Measurements from ENCODE around the gene COL4A6. TPM values are rescaled to one million over a fixed set of nuclear protein-coding genes. Genes with fewer than 3 reads are reported as not detected.

COL4A6 gene
- total RNA-seq, 2 donors from 2014 or later: not detected

- ATAC-seq (replicated peaks in 1 of 2) (no peak), DNase-seq (no peak)
- Mint-ChIP-seq H3K4me3 (no peak overlapping the region), H3K4me1 (ENCODE audit: low read depth) (no peaks in the 10 kb centered on the region), H3K27ac (no peak overlapping the region), H3K36me3 (ENCODE audit: insufficient read depth in 2 of 2) (no peaks in the 10 kb centered on the region), H3K9me3 (no peaks in the 10 kb centered on the region), H3K27me3 (ENCODE audit: low read depth) (peaks cover 50% of the 10 kb centered on the region)
Measured at GRCh38 chrX:108235986-108236385, 202.2 kb downstream of the COL4A6 start.

GRCh38 chrX:108230574-108230973 lies 207.6 kb downstream of the COL4A6 start:
- Mint-ChIP-seq H3K27me3 (ENCODE audit: low read depth) (peaks cover 67% of the 10 kb centered on the region), H3K27ac (no peak overlapping the region), H3K4me3 (no peak overlapping the region), H3K4me1 (ENCODE audit: low read depth) (no peaks in the 10 kb centered on the region), H3K36me3 (ENCODE audit: insufficient read depth in 2 of 2) (no peaks in the 10 kb centered on the region), H3K9me3 (no peaks in the 10 kb centered on the region)
- ATAC-seq (replicated peaks in 1 of 2) (no peak), DNase-seq (no peak)

GRCh38 chrX:108224727-108225621 lies 213.2 kb downstream of the COL4A6 start:
- DNase-seq (peak in 1 of 2 donors; percentile 1), ATAC-seq (replicated peaks in 1 of 2) (no peak)
- H3K4me3 Mint-ChIP-seq: no peak overlapping the region
- no peaks in the 10 kb centered on the region for H3K4me1 Mint-ChIP-seq (ENCODE audit: low read depth)
- no peaks in the 10 kb centered on the region for H3K36me3 Mint-ChIP-seq (ENCODE audit: insufficient read depth in 2 of 2)
- peaks cover 60% of the 10 kb centered on the region for H3K27me3 Mint-ChIP-seq (ENCODE audit: low read depth)
- no peaks in the 10 kb centered on the region for H3K9me3 Mint-ChIP-seq
- H3K27ac Mint-ChIP-seq: no peak overlapping the region

- no peaks in the 10 kb centered on the region for H3K36me3 Mint-ChIP-seq (ENCODE audit: insufficient read depth in 2 of 2)
- no peak overlapping the region for H3K4me3 Mint-ChIP-seq
- H3K9me3 Mint-ChIP-seq: no peaks in the 10 kb centered on the region
- peaks cover 58% of the 10 kb centered on the region for H3K27me3 Mint-ChIP-seq (ENCODE audit: low read depth)
- DNase-seq (no peak), ATAC-seq (replicated peaks in 1 of 2) (no peak)
- H3K4me1 Mint-ChIP-seq (ENCODE audit: low read depth): no peaks in the 10 kb centered on the region
- H3K27ac Mint-ChIP-seq: no peak overlapping the region
Measured at GRCh38 chrX:108224218-108224617, 214.0 kb downstream of the COL4A6 start.

GRCh38 chrX:108223585-108223984 lies 214.6 kb downstream of the COL4A6 start:
- H3K27me3 Mint-ChIP-seq (ENCODE audit: low read depth): peaks cover 59% of the 10 kb centered on the region
- no peaks in the 10 kb centered on the region for H3K36me3 Mint-ChIP-seq (ENCODE audit: insufficient read depth in 2 of 2)
- ATAC-seq (replicated peaks in 1 of 2) (no peak), DNase-seq (no peak)
- no peak overlapping the region for H3K4me3 Mint-ChIP-seq
- no peaks in the 10 kb centered on the region for H3K9me3 Mint-ChIP-seq
- H3K4me1 Mint-ChIP-seq (ENCODE audit: low read depth): no peaks in the 10 kb centered on the region
- H3K27ac Mint-ChIP-seq: no peak overlapping the region

- ATAC-seq (replicated peaks in 1 of 2) (no peak), DNase-seq (no peak)
- Mint-ChIP-seq H3K36me3 (ENCODE audit: insufficient read depth in 2 of 2) (no peaks in the 10 kb centered on the region), H3K9me3 (no peaks in the 10 kb centered on the region), H3K27me3 (ENCODE audit: low read depth) (peaks cover 47% of the 10 kb centered on the region), H3K4me3 (no peak overlapping the region), H3K4me1 (ENCODE audit: low read depth) (no peaks in the 10 kb centered on the region), H3K27ac (no peak overlapping the region)
Measured at GRCh38 chrX:108221301-108221864, 216.8 kb downstream of the COL4A6 start.

- Mint-ChIP-seq H3K27ac (no peak overlapping the region), H3K4me1 (ENCODE audit: low read depth) (no peaks in the 10 kb centered on the region), H3K36me3 (ENCODE audit: insufficient read depth in 2 of 2) (no peaks in the 10 kb centered on the region), H3K27me3 (ENCODE audit: low read depth) (peaks cover 52% of the 10 kb centered on the region), H3K4me3 (no peak overlapping the region), H3K9me3 (no peaks in the 10 kb centered on the region)
- DNase-seq (no peak), ATAC-seq (replicated peaks in 1 of 2) (no peak)
Measured at GRCh38 chrX:108219949-108220601, 218.1 kb downstream of the COL4A6 start.

- ATAC-seq (replicated peaks in 1 of 2) (no peak), DNase-seq (no peak)
- no peaks in the 10 kb centered on the region for H3K4me1 Mint-ChIP-seq (ENCODE audit: low read depth)
- H3K27ac Mint-ChIP-seq: no peak overlapping the region
- no peak overlapping the region for H3K4me3 Mint-ChIP-seq
- peaks cover 51% of the 10 kb centered on the region for H3K27me3 Mint-ChIP-seq (ENCODE audit: low read depth)
- H3K36me3 Mint-ChIP-seq (ENCODE audit: insufficient read depth in 2 of 2): no peaks in the 10 kb centered on the region
- H3K9me3 Mint-ChIP-seq: no peaks in the 10 kb centered on the region
Measured at GRCh38 chrX:108217876-108218275, 220.3 kb downstream of the COL4A6 start.

GRCh38 chrX:108216919-108217571 lies 221.2 kb downstream of the COL4A6 start:
- no peak overlapping the region for H3K4me3 Mint-ChIP-seq
- H3K36me3 Mint-ChIP-seq (ENCODE audit: insufficient read depth in 2 of 2): no peaks in the 10 kb centered on the region
- no peaks in the 10 kb centered on the region for H3K9me3 Mint-ChIP-seq
- no peaks in the 10 kb centered on the region for H3K4me1 Mint-ChIP-seq (ENCODE audit: low read depth)
- ATAC-seq (replicated peaks in 1 of 2) (no peak), DNase-seq (no peak)
- H3K27me3 Mint-ChIP-seq (ENCODE audit: low read depth): peaks cover 58% of the 10 kb centered on the region
- no peak overlapping the region for H3K27ac Mint-ChIP-seq

- no peaks in the 10 kb centered on the region for H3K36me3 Mint-ChIP-seq (ENCODE audit: insufficient read depth in 2 of 2)
- H3K9me3 Mint-ChIP-seq: no peaks in the 10 kb centered on the region
- H3K27ac Mint-ChIP-seq: no peak overlapping the region
- DNase-seq (no peak), ATAC-seq (replicated peaks in 1 of 2) (no peak)
- H3K4me3 Mint-ChIP-seq: no peak overlapping the region
- no peaks in the 10 kb centered on the region for H3K4me1 Mint-ChIP-seq (ENCODE audit: low read depth)
- peaks cover 53% of the 10 kb centered on the region for H3K27me3 Mint-ChIP-seq (ENCODE audit: low read depth)
Measured at GRCh38 chrX:108216405-108216804, 221.8 kb downstream of the COL4A6 start.

- H3K9me3 Mint-ChIP-seq: no peaks in the 10 kb centered on the region
- H3K4me3 Mint-ChIP-seq: no peak overlapping the region
- H3K4me1 Mint-ChIP-seq (ENCODE audit: low read depth): no peaks in the 10 kb centered on the region
- ATAC-seq (replicated peaks in 1 of 2) (no peak), DNase-seq (no peak)
- H3K36me3 Mint-ChIP-seq (ENCODE audit: insufficient read depth in 2 of 2): no peaks in the 10 kb centered on the region
- peaks cover 61% of the 10 kb centered on the region for H3K27me3 Mint-ChIP-seq (ENCODE audit: low read depth)
- H3K27ac Mint-ChIP-seq: no peak overlapping the region
Measured at GRCh38 chrX:108211301-108211700, 226.9 kb downstream of the COL4A6 start.

GRCh38 chrX:108209006-108209554 lies 229.1 kb downstream of the COL4A6 start:
- H3K4me1 Mint-ChIP-seq (ENCODE audit: low read depth): no peaks in the 10 kb centered on the region
- ATAC-seq (replicated peaks in 1 of 2): no peak
- H3K27ac Mint-ChIP-seq: no peak overlapping the region
- H3K36me3 Mint-ChIP-seq (ENCODE audit: insufficient read depth in 2 of 2): no peaks in the 10 kb centered on the region
- H3K9me3 Mint-ChIP-seq: no peaks in the 10 kb centered on the region
- no peak for DNase-seq
- peaks cover 72% of the 10 kb centered on the region for H3K27me3 Mint-ChIP-seq (ENCODE audit: low read depth)
- no peak overlapping the region for H3K4me3 Mint-ChIP-seq

GRCh38 chrX:108203540-108203939 lies 234.7 kb downstream of the COL4A6 start:
- no peaks in the 10 kb centered on the region for H3K4me1 Mint-ChIP-seq (ENCODE audit: low read depth)
- H3K27me3 Mint-ChIP-seq (ENCODE audit: low read depth): peaks cover 71% of the 10 kb centered on the region
- DNase-seq: no peak
- no peak overlapping the region for H3K27ac Mint-ChIP-seq
- no peaks in the 10 kb centered on the region for H3K9me3 Mint-ChIP-seq
- H3K36me3 Mint-ChIP-seq (ENCODE audit: insufficient read depth in 2 of 2): no peaks in the 10 kb centered on the region
- no peak for ATAC-seq (replicated peaks in 1 of 2)
- no peak overlapping the region for H3K4me3 Mint-ChIP-seq
